ENCODE data around the gene SLC6A16. TPM values are rescaled to one million over a fixed set of nuclear protein-coding genes. Genes with fewer than 3 reads are reported as not detected.

SLC6A16 gene
- total RNA-seq, 1 experiment from 2014 or later, result 5.0 TPM

- Histone ChIP-seq H3K9ac (ENCODE audit: low read length) (no peak overlapping the region), H3K36me3 (ENCODE audit: control insufficient read depth in 1 of 2, insufficient read depth in 2 of 2, low read length in 2 of 2) (peaks cover 30 to 46% of the 10 kb centered on the region in 2 experiments), H3K27me3 (ENCODE audit: insufficient read depth, low read length) (no peaks in the 10 kb centered on the region), H2AFZ (ENCODE audit: low read depth, low read length, poor library complexity, severe bottlenecking) (no peak overlapping the region), H3K4me2 (ENCODE audit: low read length) (no peak overlapping the region), H3K9me3 (ENCODE audit: control insufficient read depth in 1 of 2, insufficient read depth in 1 of 2, low read depth in 1 of 2, low read length in 2 of 2) (no peaks in the 10 kb centered on the region), H4K20me1 (ENCODE audit: insufficient read depth) (no peaks in the 10 kb centered on the region), H3K4me3 (replicated peaks in 1 of 2; ENCODE audit: low read depth in 1 of 2, low read length in 2 of 2) (no peak overlapping the region), H3K4me1 (ENCODE audit: control insufficient read depth in 1 of 2, insufficient read depth in 2 of 2, low read length in 2 of 2) (no peaks in the 10 kb centered on the region), H3K79me2 (ENCODE audit: insufficient read depth, low read length) (no peaks in the 10 kb centered on the region), H3K9me2 (ENCODE audit: insufficient read depth) (no peaks in the 10 kb centered on the region), H3K27ac (ENCODE audit: low read depth, low read length) (no peak overlapping the region)
- no peak for DNase-seq (ENCODE audit: low read depth, low spot score)
- TF ChIP-seq EGR1 (IDR thresholded peaks at IDR 0.05; ENCODE audit: low read depth), result no peak
- no peak for TF ChIP-seq SRF (IDR thresholded peaks at IDR 0.05; ENCODE audit: low read depth)
- TF ChIP-seq CEBPB (IDR thresholded peaks at IDR 0.05; ENCODE audit: low read depth), result no peak
- TF ChIP-seq TCF7L2 (IDR thresholded peaks at IDR 0.05; ENCODE audit: borderline replicate concordance, extremely low read depth, insufficient read depth, insufficient read length), result no peak
- no peak for TF ChIP-seq REST (IDR thresholded peaks at IDR 0.05; ENCODE audit: low read depth)
- TF ChIP-seq POLR2A (IDR thresholded peaks at IDR 0.05; ENCODE audit: borderline replicate concordance, extremely low read depth, insufficient read depth, insufficient read length), result no peak
- TF ChIP-seq ZFX (IDR thresholded peaks at IDR 0.05), result no peak
- no peak for TF ChIP-seq EZH2phosphoT487 (IDR thresholded peaks at IDR 0.05; ENCODE audit: borderline replicate concordance)
- ATAC-seq, result no peak
- POLR2A ChIA-PET, result no interaction called here
- BruUV-seq (replicated peaks), result no TSS peak
- RAD21 ChIA-PET (ENCODE audit: low non-redundant PET in 1 of 2, low total read pairs in 2 of 2, uncharacterized antibody in 2 of 2, unreplicated experiment in 2 of 2), result no interaction called here
- CTCF ChIA-PET, result no interaction called here
- intact Hi-C loops (cut with micrococcal nuclease), result no loop called here
Observed at GRCh38 chr19:49347191-49347590, 22.2 kb upstream of the SLC6A16 start.

Measured in HCT116 (cell line).